ENCODE results near the gene NPS.

NPS gene

DNA sequence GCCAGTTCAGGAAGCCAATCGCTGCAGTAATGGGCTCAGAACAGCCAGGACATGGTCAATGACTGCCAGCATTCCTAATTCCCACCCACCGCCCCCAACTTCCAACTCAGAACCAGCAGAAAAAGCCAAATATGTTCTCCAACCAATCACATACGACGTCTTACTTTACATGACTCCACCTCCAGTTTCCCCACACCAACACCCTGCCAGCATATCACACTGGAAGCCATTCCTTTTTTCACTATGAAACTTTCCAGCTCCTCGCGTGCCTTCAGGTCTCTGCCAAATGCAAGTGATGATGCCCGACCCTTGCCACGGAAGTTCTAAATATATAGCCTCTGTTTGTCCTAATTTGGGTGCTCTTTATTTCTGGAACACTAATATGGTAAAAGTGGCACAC, 12.5 kb downstream of the NPS start:
- DNase-seq (ENCODE audit: low read depth) = no peak

DNA sequence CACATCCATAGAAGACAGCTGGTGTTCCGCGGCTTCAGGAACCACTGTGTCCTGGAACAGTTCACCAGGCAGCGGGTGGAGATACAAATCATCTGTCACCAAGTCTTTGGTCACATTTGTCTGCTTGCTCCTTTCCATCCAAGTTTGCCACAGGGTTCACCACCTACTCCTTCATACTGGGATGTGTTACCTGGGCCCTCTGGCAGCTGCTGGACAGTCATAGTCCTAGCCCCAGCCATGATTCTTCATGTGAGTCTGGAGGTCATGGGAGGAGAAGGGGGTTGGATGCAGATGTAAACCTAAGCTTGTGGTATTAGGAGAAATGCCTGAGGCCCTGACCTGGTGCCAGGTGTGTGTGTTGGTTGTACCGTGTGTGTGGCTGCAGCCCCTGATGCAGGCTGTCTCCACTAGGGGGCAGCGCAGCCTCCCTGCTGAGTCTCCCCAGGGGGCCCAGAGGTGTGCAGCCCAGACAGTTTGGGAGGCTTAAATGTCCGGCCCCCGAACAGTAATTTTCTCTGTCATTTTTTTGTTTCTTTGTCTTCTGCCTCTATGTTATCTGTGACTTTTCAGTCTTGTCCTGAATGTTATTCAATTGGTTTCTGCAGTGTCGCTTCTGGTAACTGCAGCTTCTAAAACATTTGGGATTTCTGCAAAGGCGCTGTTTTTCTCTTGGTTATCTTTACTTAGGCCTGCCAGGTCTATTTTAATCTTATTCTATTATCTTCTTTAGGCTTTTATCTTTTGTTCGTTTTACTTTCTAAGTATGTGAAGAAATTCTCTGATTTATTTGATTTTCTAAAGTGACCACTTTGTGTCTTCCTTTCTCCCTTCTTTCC, 14.8 kb downstream of the NPS start:
- DNase-seq (ENCODE audit: low read depth) = no peak

DNA sequence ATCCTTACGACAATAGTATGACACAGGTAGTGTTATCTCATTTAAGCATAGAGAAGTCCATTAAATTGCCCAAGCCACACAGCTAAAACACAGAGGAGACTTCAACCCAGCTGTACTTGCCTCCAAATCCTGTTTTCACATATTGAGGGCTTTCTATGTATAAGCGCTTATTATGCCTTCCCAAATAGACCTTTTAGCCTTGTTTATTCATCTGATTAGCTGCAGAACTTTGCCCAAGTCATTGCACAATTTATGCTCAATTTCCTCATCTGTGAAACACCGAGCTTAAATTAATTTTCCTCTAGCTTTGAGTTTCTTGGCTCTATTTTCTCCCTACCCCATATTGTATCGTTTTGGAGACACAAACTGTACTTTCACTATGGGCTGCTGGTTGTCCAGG, 15.5 kb downstream of the NPS start:
- no peak for DNase-seq (ENCODE audit: low read depth)

DNA sequence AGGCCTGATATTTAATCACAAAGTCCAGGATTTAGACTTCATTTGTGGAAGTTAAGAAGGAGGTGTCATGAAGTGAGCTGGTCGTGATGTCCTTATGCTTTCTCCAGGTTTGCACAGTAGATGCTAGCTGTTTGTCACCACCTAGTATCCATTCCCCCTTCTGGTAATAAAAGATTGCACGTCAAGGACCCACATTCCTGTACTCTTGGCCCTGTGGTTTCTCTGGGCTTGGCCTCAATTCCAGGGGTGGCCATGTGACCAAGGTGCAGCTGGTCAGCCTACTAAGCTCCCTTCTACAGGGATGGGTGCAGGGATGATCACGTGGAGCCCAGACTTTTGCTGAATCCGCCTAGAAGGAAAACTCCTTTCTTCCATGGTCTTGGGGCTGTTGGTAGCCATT, 16.5 kb downstream of the NPS start:
- DNase-seq (ENCODE audit: low read depth) = no peak

DNA sequence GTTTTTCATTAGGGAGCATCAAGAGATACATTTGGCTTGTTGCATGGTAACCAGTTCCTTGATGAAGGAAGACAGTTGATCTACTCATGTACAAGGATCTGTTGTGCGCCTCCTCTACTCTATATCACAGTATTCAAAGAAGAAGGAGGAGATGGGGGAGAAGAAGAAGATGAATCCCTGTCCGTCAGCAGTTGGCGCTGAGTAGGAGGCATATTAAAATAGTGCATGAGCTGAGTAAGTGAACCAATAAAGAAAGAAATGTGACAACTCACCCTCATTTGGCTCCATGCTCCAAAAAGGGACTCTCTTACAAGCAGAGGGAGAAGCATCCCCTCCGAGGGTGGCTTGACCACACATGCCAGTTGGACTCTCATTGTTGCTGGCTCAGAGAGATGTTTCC, 20.1 kb downstream of the NPS start:
- no peak for DNase-seq (ENCODE audit: low read depth)

DNA sequence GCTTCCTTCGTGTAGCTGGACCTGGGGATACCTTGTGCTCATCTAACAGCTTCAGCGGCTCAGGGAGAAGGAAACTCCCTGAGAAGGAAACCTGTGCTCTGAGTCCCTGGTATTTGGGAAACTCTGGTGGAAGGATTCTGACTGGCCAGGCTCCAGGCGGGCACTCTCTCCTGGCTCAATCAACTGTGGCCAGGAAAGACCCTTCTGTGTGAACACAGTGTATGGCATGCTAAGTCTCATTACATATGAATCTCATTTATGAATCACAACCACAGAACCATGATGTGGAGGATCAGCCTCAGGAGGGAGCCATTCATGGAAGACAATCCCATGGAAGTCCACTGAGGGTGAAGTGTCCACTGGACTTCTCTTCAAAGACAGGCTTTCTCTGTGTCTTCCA, 20.9 kb downstream of the NPS start:
- DNase-seq (ENCODE audit: low read depth) = no peak

DNA sequence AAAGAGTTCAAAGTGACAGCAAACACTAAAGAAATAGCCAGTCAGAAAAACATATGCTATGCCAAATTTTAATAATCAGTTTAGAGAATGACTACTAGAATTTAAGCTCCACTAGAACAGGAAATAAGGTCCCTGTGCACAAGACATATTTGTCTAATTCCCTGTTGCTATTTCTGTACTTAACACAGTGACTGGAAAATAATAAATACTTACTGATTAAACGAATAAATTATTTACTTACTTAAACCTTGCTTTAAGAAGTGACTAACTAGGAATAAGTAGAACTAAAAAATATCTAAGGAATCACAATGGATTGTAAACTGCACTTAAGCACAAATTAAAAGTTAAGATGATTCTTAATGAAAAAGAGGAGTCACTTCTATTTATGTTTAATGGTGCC, 22.3 kb downstream of the NPS start:
- no peak for DNase-seq (ENCODE audit: low read depth)

DNA sequence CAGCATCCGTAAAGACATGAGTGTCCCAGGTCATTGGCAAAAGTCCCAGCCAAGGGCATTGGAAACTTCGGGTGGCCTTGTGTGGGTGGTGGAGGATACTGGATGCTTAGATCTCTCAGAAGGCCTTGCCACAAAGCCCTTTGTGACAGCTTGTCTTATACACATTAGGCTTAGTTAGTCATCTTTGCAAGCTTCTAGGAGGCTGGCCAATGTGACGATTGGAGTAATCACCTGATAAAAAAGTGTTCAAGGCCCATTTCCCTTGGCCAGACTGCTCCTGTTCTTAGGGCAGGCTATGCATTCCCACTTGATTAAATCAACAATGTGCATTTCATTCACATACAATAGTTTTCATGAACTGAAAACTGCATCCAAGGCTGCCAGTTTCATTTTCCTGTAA, 26.9 kb downstream of the NPS start:
- no peak for DNase-seq (ENCODE audit: low read depth)

DNA sequence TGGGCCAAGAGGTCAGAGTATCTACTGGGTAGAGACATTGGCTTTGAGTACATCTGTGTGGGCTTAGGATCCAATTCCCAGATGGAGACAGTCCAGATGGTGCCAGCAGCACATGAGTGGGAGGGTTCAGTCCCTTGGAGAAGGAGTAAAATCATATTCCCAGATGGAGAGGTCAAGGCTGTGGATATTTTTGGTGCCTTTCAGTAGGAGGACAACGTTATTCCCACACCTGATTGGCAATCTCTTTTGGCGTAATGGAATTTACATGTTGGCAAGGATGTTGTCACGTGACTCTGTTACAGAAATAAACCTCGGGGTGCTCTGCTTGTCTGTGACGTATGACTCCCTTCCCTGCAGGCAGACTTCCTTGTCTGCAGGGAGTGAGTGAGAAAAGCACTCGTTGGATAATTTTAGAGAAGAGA, 27.6 kb downstream of the NPS start:
- no peak for DNase-seq (ENCODE audit: low read depth)

DNA sequence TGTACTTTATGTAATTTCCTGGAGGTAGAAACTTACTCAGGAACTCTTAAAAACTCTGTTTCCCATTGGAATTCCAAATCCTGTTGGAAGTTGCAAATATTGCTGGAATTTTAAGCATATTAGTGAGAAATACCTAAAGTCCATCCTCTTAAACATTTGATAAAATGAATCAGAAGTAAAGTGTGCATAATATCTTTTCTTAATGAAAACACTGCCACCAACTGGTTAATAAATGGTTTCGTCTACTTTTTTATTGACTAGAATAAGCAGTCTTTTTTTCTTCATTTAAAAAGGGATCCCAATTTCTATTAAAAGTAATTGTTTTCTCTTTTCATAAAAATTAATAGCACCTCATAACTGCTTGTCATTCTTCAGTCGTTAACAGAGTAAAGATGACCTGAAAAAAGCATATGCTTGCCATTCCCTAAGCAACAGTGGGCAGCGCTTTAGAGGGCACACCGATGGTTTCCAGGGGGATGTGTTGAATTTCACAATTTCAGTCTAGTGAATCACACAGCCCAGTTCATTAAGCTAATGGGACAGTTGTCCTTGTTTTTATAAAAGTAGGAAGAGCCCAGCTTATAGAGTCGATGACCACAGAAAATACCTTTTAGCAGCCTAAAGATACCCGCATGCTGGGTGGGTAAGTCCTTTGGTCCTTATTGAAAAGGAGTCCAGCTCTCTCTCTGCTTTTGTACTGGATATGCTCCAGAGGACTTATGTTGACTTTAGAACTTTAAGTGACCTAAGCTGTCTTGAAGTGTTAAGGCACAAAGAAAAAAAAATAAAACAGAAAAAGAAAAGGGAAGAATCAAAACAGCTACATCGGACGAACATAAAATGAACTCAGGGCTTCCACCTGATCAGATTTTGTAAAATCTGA, 28.5 kb downstream of the NPS start:
- no peak for DNase-seq (ENCODE audit: low read depth)

DNA sequence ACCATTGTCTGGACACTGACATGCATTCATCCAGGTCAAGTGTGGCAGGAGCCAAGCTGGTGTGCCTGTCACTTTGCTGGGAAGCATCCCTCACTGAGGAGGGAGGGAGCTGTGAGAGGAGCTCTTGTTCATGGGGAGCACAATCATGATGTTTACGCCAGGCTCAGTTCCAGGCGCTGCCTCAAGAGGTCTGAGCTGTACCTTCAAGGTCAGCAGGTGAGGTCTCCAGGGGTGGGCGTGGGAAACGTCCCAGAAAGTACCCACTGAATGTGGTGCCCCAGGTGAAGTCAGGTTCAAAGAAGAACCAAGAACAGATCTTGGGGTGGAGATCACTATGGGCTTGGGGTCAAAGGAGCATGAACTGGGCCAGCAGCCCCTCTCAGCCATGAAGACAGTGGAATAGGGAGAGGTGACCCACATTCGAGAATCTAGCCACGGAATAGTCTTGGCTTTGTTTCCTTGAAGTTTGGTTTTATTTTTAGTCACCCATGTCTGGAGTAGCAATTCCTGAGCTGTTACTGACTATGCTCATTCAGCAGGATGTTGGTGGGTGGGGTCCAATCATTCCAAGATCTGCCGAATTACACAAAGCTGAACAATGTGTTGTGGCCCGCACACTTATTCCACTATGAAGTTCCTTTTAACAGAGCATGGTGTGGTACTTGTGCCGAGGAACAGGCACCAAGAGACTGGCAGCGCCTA, 29.3 kb downstream of the NPS start:
- DNase-seq (ENCODE audit: low read depth) = no peak

DNA sequence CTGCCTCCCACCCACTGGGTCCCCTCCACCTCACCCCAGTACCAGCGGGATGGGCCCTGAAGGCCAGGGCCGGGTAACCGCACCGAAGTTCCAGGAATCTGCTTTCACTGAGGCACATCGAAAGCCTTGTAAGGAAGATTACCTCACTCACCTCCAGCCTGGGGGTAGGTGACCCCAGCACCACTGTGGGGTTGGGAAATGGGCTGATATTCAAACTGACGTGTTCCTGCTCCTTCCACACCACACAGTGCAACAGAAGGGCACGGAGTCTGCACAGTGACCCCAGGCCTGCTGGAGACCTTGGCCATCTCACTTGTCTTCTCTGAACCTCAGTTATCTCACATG, 29.8 kb downstream of the NPS start:
- no peak for DNase-seq (ENCODE audit: low read depth)

DNA sequence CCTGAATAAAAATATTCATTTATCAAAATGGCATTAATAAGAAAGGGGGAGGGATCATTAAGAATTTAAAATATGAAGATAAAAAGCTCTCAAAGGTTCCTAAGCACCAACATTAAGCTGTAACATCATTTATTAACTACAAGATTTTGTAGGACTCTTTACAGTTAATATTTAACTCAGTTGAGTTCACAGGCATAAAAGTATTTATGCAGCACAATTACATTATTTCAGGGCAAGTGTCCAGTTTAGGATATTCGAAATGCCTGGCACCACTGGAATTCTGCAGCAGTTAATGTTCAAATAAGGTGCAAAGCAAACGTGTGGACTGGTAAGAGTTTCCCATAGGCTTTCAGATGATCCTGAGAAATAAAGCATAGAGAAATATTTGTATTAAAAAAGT, 30.5 kb downstream of the NPS start:
- DNase-seq (ENCODE audit: low read depth) = no peak

DNA sequence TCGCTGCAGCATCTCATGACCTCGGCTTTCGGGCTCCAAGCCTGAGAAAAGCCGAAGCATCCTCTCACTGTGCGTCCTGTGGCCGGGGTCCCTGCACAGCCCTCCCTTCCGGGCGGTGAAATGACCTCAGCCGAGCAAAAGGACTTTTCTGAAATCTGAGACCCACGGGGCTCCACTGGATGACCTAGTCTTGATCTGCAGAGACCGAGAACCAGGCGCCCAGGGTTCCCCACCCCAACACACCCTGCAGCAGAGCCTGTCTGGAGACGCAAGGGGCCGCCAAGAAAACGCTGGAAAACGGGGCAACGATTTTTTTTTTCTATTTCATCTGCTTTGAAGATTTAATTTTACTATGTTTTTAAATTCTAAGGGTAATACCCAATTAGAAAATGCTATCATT, 31.7 kb downstream of the NPS start:
- DNase-seq (ENCODE audit: low read depth) = no peak

DNA sequence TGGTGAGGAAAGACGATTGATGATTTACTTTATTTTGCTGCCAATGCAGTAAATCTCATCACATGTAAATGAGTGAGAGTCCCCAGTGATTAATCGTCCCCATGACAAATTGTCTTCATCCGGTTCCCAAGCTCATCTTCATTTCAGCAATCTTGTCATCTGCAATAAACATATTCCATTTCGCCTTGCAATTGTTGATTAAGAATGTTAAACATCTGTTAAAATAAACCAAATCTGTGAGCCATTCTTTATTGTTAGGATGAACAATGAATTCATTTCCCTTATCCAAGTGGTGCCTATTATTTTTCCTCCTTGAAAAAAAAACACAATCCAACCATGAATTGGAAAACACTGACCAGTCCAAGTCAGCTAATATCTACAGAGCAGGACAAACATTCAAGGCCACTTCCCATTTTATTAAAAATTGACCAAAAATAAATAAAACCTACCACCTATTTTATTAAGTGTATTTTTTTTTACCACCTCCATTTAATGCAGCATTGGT, 36.5 kb downstream of the NPS start:
- DNase-seq (ENCODE audit: low read depth) = no peak

DNA sequence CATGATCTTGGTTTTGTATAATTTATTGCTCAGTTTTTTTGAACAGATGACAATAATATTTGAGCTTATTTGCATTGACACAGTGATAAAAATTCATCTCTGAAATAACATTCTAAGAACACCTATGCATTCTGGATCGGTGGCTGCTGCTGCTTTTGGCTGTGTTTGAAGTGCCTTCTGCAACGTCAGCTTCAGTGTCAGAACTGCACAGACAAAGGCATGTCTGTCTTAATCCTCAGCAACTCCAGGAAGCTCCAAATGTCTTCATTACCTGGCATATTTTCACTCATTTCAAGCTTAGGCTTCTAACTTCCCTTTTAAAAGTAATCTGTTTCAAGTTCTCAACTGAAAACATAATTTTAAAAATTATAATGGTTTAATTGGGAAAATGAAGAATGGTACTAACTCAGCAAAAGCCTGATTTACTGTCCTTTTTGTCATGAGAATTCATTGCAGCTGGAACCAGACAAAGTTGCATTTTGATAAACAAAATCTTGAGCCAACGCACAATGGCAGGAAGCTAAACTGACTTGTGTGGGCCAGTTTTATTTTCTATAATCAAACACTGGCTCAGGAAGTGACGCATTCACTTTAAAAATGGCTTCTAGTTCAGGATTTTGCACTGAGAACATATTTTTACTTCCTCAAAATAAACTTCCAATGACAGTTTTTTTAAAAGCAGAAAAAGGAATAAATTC, 38.7 kb downstream of the NPS start:
- no peak for DNase-seq (ENCODE audit: low read depth)

DNA sequence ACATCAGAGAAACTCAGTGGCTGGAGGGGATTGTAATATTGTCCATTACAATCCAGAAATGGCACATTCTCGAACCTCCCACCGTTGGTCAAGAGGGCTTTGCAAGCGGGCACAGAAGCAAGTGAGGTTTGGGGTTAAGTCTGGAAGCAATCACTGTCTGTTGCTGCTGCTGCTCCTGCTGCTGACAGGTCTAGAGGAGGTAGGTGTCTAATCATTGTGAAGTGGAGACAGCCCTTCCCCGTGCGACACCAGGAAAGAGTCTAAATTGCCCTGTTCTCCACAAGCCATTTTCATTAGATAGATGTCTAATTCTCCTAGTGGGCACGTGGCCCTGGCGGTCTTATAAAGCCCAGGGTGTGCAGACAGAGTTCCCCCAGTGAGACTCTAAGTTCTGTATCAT, 43.5 kb downstream of the NPS start:
- DNase-seq (ENCODE audit: low read depth) = no peak

DNA sequence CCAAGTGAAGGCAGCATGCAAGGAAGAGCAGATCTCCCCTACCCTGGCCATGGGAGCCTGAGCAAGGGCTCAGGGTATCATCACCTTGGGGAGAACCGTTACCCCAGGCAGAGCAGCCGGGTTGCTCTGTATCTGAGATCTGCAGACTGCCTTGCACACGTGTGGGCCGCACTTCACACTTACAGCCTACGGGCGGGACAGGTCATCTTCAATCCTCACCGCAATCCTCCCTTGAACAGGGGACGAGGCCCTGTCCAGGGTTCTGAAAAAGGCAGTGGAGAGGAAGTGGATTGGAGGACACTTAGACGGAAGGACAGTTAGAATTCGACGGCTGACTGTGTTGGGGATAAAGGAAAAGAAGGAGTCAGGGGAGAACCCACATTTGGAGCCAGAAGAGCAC, 51.4 kb downstream of the NPS start:
- no peak for DNase-seq (ENCODE audit: low read depth)
